Lower leg skin (tissue), 3 donors: ENCODE data around the gene KAT2B.

Source experiments
- CTCF ChIP-seq, 3 donors: fragments of 450-650 bp; IDR thresholded peaks; one replicate each; pipeline ENCODE4 v1.5.1; 2016; ENCODE audit warnings: antibody characterized with exemption in 3 of 3, mild to moderate bottlenecking in 3 of 3, moderate library complexity in 2 of 3
- POLR2A ChIP-seq, 2 donors: fragments of 450-650 bp; IDR thresholded peaks; one replicate each; pipeline ENCODE4 v1.6.1; 2016 to 2017; ENCODE audit warnings: antibody characterized with exemption in 2 of 2, mild to moderate bottlenecking in 1 of 2, moderate library complexity in 1 of 2

- no peak for TF ChIP-seq CTCF (IDR thresholded peaks at IDR 0.05)
- TF ChIP-seq POLR2A (IDR thresholded peaks at IDR 0.05) = no peak
Observed at GRCh38 chr3:20128358-20128757, 88.1 kb downstream of the KAT2B start.
